Measurements from ENCODE around the gene ALKBH6.
"Not testable (repeated sequence)": the region's sequence is repeated elsewhere in the genome, so short reads cannot be mapped to it uniquely, and the experiment has no call there.

The ALKBH6 gene

DNA sequence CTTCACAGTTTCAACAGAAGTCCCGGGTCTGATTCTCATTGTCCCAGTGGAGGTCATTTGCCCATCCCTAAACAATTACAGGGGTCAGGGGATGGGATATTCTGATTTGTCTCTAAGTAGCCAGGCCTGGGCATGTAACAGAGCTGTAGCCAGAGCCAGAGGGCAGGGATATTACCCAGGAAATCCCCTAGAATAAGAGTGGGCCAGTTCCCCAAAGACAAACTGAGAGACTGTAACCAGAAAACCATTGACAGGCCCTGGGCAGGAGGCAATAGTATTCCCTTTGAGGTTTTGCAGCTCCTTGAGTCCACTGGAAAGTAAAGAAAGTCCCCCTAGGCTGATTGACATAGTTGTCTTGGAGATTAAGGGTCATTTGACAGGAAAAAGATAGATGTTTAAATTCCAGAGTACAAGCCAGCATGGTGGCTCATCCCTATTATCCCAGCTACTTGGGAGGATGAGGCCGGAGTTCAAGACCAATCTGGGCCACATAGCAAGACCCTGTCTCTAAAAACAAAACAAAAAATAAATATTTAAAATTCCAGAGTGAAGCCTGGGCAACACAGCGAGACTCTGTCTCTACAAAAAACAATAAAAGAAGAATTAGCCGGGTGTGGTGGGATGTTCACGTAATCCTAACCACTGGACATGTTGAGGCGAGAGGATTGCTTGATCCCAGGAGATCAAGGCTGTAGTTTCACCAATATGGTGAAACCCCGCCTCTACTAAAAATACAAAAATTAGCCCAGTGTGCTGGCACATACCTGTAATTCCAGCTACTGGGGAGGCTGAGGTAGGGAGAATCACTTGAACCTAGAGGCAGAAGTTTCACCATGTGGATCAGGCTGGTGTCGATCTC, 20.9 kb downstream of the ALKBH6 start:
- FAIRE-seq = no peak

GRCh38 chr19:35991731-35992450, 22.1 kb downstream of the ALKBH6 start:
- FAIRE-seq = no peak

- FAIRE-seq = no peak
Measured at GRCh38 chr19:35990771-35991730, 23.0 kb downstream of the ALKBH6 start.

GRCh38 chr19:35990156-35990555, 23.9 kb downstream of the ALKBH6 start:
- FAIRE-seq = no peak

DNA sequence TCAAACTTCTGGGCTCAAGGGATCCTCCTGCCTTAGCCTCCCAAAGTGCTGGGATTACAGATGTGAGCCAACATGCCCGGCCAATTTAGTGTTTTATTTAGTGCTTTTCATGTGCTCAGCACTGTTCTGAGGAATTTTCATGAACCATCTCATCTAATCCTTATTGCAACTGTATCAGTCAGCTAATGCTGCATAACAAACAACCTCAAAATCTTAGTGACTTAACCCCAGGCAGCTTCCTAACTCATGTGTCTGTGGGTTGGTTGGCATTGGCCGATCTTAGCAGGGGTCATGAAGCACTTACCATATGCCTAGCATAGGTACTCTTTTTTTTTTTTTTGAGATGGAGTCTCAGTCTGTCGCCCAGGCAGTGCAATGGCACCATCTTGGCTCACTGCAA, 25.2 kb downstream of the ALKBH6 start:
- no peak for FAIRE-seq

DNA sequence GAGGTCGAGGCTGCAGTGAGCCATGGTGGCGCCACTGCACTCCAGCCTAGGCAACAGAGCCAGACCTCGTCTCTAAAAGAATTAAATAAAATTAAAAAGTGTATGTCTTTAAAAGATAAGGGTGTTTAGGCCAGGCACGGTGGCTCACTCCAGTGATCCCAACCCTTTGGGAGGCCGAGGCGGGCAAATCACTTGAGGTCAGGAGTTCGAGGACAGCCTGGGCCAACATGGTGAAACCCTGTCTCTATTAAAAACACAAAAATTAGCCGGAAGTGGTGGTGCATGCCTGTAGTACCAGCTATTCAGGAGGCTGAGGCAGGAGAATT, 26.5 kb downstream of the ALKBH6 start:
- FAIRE-seq = no peak

- no peak for FAIRE-seq
Measured at GRCh38 chr19:35986664-35987570, 27.1 kb downstream of the ALKBH6 start.

- FAIRE-seq = no peak
Measured at GRCh38 chr19:35986111-35986510, 27.9 kb downstream of the ALKBH6 start.

DNA sequence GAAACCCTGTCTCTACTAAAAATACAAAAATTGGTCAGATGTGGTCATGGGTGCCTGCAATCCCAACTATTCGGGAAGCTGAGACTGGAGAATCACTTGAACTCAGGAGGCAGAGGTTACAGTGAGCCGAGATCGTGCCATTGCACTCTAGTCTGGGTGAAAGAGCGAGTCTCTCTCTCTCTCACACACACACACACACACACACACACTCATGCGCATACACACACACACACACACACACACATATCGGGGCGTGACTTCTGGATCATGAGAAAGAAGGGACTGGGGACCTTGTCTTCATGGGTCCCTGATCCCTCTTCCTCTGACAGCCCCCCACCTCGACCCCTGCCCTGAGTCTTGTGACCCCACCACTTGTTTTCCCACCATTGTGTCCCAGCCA, 30.8 kb downstream of the ALKBH6 start:
- FAIRE-seq = no peak

GRCh38 chr19:35980997-35981396, 33.0 kb downstream of the ALKBH6 start:
- not testable (repeated sequence) for FAIRE-seq

DNA sequence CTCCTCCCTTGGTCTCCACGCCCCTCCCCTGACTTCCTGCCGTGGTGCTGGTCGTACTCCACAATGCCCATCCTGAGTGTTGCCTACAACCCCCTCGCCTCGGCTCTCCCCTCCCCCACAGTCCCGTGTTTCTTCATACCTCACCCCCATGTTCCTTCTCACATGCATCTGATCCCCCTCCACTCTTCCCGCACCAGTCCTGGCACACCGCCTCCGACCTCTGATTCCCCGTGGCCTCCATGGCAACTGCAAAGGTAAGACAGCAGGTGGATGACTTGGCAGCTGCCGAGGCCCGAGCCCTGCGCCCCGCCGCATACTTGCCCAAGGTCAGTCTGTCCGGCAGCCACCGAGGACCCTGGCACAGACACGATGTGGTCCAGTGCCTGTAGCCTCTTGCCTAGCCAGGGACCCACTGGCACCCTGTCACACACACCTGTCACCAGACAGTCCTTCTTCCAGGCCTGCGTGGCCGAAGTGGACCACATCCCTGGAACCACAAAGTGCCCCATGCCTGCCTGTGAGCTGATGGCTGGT, 35.1 kb downstream of the ALKBH6 start:
- no peak for FAIRE-seq

DNA sequence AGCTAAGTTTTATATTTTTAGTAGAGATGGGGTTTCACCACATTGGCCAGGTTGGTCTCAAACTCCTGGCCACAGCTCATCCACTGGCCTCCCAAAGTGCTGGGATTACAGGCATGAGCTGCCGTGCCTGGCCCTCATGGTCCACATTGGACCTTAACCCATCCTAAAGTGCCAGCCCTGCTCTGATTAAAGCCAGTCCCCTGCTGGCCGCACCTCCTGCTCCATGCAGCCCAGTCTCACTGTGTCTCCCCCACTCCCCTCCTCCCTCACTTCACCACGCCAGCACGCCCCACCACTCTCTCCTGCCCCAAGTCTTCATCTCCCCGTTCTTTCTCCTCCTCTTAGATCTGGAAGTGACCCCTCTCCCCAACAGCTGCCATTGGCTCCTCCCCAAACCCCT, 35.7 kb downstream of the ALKBH6 start:
- no peak for FAIRE-seq

- FAIRE-seq = no peak
Measured at GRCh38 chr19:35977446-35978222, 36.4 kb downstream of the ALKBH6 start.

GRCh38 chr19:35975608-35976214, 38.3 kb downstream of the ALKBH6 start:
- no peak for FAIRE-seq

DNA sequence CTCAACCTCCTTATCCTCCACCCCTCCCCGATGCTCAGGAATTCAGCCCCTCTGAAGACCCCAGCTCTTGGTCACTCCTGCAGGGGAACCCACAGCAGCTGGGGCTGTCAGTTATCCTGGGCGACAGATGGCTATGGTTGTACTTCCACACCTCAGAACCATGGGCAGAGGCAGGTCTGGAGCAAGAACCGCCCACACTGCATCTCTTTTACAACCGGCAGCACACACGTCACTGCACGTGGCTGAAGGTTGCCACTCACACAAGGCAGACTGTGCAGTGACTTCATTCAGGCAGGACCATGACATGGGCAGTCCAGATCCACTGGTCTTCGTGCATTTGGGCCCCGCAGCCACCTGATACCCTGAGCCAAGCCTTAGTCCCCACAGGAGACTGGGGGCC, 40.5 kb downstream of the ALKBH6 start:
- FAIRE-seq = no peak

DNA sequence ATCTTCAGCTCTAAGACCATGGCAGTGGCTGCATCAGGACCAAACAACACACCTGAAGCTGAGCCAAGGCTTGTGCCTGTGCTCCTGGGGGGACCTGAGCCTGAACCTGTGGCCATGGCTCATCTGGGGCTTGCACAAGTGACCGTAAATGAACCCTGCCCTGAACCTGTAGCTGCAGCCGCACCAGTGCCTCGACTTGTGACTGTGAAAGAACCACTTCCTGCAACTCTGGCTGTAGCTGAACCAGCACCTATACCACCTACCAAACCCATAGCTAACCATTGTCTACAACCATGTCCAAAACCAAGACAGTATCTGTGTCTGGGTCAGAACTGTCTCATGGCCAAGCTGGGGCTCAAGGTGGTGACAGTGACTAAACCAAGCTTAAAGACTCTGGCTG, 47.2 kb downstream of the ALKBH6 start:
- FAIRE-seq = no peak

GRCh38 chr19:35963514-35963913, 50.5 kb downstream of the ALKBH6 start:
- FAIRE-seq = no peak

DNA sequence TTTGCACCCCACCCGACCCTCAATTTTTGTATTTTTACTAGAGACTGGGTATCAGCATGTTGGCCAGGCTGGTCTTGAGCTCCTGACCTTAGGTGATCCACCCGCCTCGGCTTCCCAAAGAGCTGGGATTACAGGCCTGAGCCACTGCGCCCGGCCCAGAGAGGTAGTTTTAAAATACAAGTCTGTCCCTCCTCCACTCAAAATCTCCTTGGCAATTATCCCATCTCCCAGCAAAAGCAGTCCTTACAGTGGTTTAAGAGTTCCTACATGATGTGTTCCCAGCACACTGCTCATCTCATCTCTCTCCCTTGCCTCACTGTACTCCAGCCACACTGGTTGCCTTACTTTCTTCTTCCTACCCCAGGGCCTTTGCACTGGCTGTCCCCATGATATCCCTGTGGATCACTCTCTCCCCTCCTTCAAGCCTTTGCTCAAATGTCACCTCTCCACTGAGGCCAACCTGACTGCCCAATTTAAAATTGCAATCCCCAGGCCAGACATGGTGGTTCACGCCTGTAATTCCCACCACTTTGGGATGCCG, 53.5 kb downstream of the ALKBH6 start:
- FAIRE-seq = no peak

- FAIRE-seq = no peak
Measured at GRCh38 chr19:35959968-35960320, 54.1 kb downstream of the ALKBH6 start.

All from TTC549 (cell line).